Esophagus squamous epithelium (tissue), 4 donors: ENCODE measurements around the gene MYO15B.

Source experiments
- CTCF ChIP-seq, 6 experiments: fragments of 450-650 bp in 4 of 6; fragments of 200-600 bp in 2 of 6; sonication (generic) in 2 of 6; IDR thresholded peaks; one replicate each; pipeline ENCODE4 v1.5.1; 2016 to 2019; ENCODE audit warnings: antibody characterized with exemption in 6 of 6, mild to moderate bottlenecking in 4 of 6, moderate library complexity in 4 of 6
- POLR2A ChIP-seq, 4 donors: fragments of 450-650 bp; IDR thresholded peaks; one replicate each; pipeline ENCODE4 v1.6.1; 2017; ENCODE audit warnings: antibody characterized with exemption in 4 of 4, mild to moderate bottlenecking in 4 of 4, moderate library complexity in 3 of 4

GRCh38 chr17:75642784-75643642 is 55.4 kb downstream of the MYO15B start:
- TF ChIP-seq CTCF (IDR thresholded peaks at IDR 0.05) (no peak), POLR2A (IDR thresholded peaks at IDR 0.05) (no peak)
